Endothelial cell of umbilical vein (primary cell): ENCODE data around the gene COG5.

Experiments
- CTCF ChIP-seq, 2 donors: IDR thresholded peaks; 1 replicate in 1 of 2; 2 replicates in 1 of 2; pipeline ENCODE4 v1.5.1; 2011; ENCODE audit warnings: low read length in 2 of 2, mild to moderate bottlenecking in 2 of 2, moderate library complexity in 2 of 2, control low read depth in 1 of 2, inconsistent platforms in 1 of 2, low read depth in 1 of 2; ENCODE audit not compliant: insufficient read depth in 1 of 2; ENCODE audit errors: extremely low read depth in 1 of 2
- EZH2 ChIP-seq: IDR thresholded peaks from 2 replicates; pipeline ENCODE4 v1.6.1; 2012; ENCODE audit warnings: borderline replicate concordance, low read depth, mild to moderate bottlenecking, moderate library complexity, low read length, inconsistent platforms; ENCODE audit not compliant: severe bottlenecking
- POLR2A ChIP-seq: IDR thresholded peaks from 2 replicates; pipeline ENCODE4 v1.6.1; 2012; ENCODE audit warnings: low read depth, mild to moderate bottlenecking, control low read depth, low read length
- POLR2AphosphoS5 ChIP-seq: IDR thresholded peaks from 2 replicates; pipeline ENCODE4 v1.6.1; 2012; ENCODE audit warnings: low read depth, mild to moderate bottlenecking, control low read depth, low read length, moderate library complexity; ENCODE audit not compliant: insufficient read depth

DNA sequence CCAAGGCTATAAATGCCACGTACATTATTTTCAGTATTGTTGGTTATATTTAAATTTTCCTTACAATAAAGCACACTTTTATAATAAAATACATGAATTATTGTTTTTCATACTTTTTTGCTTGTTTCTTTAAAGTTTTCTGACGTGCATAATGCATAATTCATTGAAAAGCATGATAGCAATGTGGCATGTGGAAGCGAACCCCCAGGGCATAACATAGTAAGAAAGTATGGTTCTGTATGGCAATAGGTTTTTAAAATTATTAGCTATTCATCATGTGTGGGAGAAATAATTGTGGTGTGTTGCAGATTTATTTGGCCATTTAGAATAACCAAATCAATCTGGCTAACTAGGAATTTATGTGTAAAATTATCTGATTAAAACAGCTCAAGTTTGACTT, 402.3 kb downstream of the COG5 start:
- TF ChIP-seq POLR2A (no peak), CTCF (IDR thresholded peaks at IDR 0.05; ENCODE audit: extremely low read depth in 1 of 2, insufficient read depth in 1 of 2, low read depth in 1 of 2, low read length in 2 of 2) (no peak), EZH2 (no peak), POLR2AphosphoS5 (no peak)
